Activated CD4-positive, alpha-beta T cell treated with anti-CD3 and anti-CD28 coated beads, Interleukin-2, amount 50 U/mL, for 1 hour (primary cell): ENCODE measurements around the gene NCKAP1.
"Not testable (repeated sequence)": the region's sequence is repeated elsewhere in the genome, so short reads cannot be mapped to it uniquely, and the experiment has no call there.

Source experiments
- DNase-seq: peaks from one replicate; pipeline ENCODE4 v3.0.0-alpha.2; 2020

Gene NCKAP1

GRCh38 chr2:182999348-183000028, 38.8 kb downstream of the NCKAP1 start:
- no peak for DNase-seq

GRCh38 chr2:182994228-182994912, 43.9 kb downstream of the NCKAP1 start:
- no peak for DNase-seq

- DNase-seq, result no peak
Measured at GRCh38 chr2:182982941-182983340, 55.3 kb downstream of the NCKAP1 start.

GRCh38 chr2:182981475-182981874, 56.8 kb downstream of the NCKAP1 start:
- DNase-seq, result not testable (repeated sequence)

- DNase-seq, result no peak
Measured at GRCh38 chr2:182980652-182981051, 57.6 kb downstream of the NCKAP1 start.

- no peak for DNase-seq
Measured at GRCh38 chr2:182980115-182980514, 58.1 kb downstream of the NCKAP1 start.

GRCh38 chr2:182977463-182977862, 60.8 kb downstream of the NCKAP1 start:
- no peak for DNase-seq

GRCh38 chr2:182973441-182974352, 64.6 kb downstream of the NCKAP1 start:
- DNase-seq, result no peak

GRCh38 chr2:182972548-182972942, 65.7 kb downstream of the NCKAP1 start:
- DNase-seq, result no peak

GRCh38 chr2:182971820-182972547, 66.3 kb downstream of the NCKAP1 start:
- DNase-seq, result no peak

- no peak for DNase-seq
Measured at GRCh38 chr2:182970486-182970885, 67.8 kb downstream of the NCKAP1 start.

GRCh38 chr2:182968493-182968892, 69.8 kb downstream of the NCKAP1 start:
- no peak for DNase-seq

GRCh38 chr2:182966356-182966755, 71.9 kb downstream of the NCKAP1 start:
- DNase-seq, result not testable (repeated sequence)

- no peak for DNase-seq
Measured at GRCh38 chr2:182962641-182963040, 75.6 kb downstream of the NCKAP1 start.

- not testable (repeated sequence) for DNase-seq
Measured at GRCh38 chr2:182960869-182961268, 77.4 kb downstream of the NCKAP1 start.

- no peak for DNase-seq
Measured at GRCh38 chr2:182954789-182955188, 83.5 kb downstream of the NCKAP1 start.

GRCh38 chr2:182952741-182953450, 85.4 kb downstream of the NCKAP1 start:
- DNase-seq, result no peak

- DNase-seq, result no peak
Measured at GRCh38 chr2:182951948-182952663, 86.2 kb downstream of the NCKAP1 start.

GRCh38 chr2:182950546-182950945, 87.7 kb downstream of the NCKAP1 start:
- DNase-seq, result no peak

GRCh38 chr2:182949572-182950189, 88.6 kb downstream of the NCKAP1 start:
- no peak for DNase-seq

GRCh38 chr2:182949052-182949451, 89.2 kb downstream of the NCKAP1 start:
- DNase-seq, result no peak
